ENCODE data around the gene NLRC5.
"Not testable (repeated sequence)": the region's sequence is repeated elsewhere in the genome, so short reads cannot be mapped to it uniquely, and the experiment has no call there.

NLRC5 gene

GRCh38 chr16:56984639-56985038, 4.7 kb upstream of the NLRC5 start:
- no peak for DNase-seq

- no peak for DNase-seq
Observed at GRCh38 chr16:56985288-56985961, 3.9 kb upstream of the NLRC5 start.

GRCh38 chr16:56985962-56986360, 3.4 kb upstream of the NLRC5 start:
- DNase-seq: no peak

GRCh38 chr16:56986361-56986760, 3.0 kb upstream of the NLRC5 start:
- DNase-seq: no peak

GRCh38 chr16:56986908-56987307, 2.4 kb upstream of the NLRC5 start:
- DNase-seq: not testable (repeated sequence)

GRCh38 chr16:56987692-56988091, 1.7 kb upstream of the NLRC5 start:
- DNase-seq: no peak

- no peak for DNase-seq
Observed at GRCh38 chr16:56988161-56988947, 1.0 kb upstream of the NLRC5 start.

GRCh38 chr16:56989988-56990387, 631 bp downstream of the NLRC5 start:
- no peak for DNase-seq

GRCh38 chr16:56990407-56991286, 1.3 kb downstream of the NLRC5 start:
- no peak for DNase-seq

- not testable (repeated sequence) for DNase-seq
Observed at GRCh38 chr16:56992431-56992830, 3.1 kb downstream of the NLRC5 start.

- DNase-seq: no peak
Observed at GRCh38 chr16:56993204-56993603, 3.8 kb downstream of the NLRC5 start.

- no peak for DNase-seq
Observed at GRCh38 chr16:56994311-56994710, 5.0 kb downstream of the NLRC5 start.

GRCh38 chr16:56995136-56995805, 5.9 kb downstream of the NLRC5 start:
- DNase-seq: no peak

- no peak for DNase-seq
Observed at GRCh38 chr16:56997264-56997663, 7.9 kb downstream of the NLRC5 start.

GRCh38 chr16:56997931-56998330, 8.6 kb downstream of the NLRC5 start:
- no peak for DNase-seq

- DNase-seq: no peak
Observed at GRCh38 chr16:56998352-56998751, 9.0 kb downstream of the NLRC5 start.

- DNase-seq: no peak
Observed at GRCh38 chr16:56998861-56999260, 9.5 kb downstream of the NLRC5 start.

- DNase-seq: peak; percentile 30
Observed at GRCh38 chr16:56999409-57000270, 10.3 kb downstream of the NLRC5 start.

GRCh38 chr16:57000271-57001025, 11.1 kb downstream of the NLRC5 start:
- no peak for DNase-seq

GRCh38 chr16:57001026-57001679, 11.8 kb downstream of the NLRC5 start:
- no peak for DNase-seq

Data from effector CD4-positive, alpha-beta T cell (primary cell).